IMR-90 (cell line): ENCODE results near the gene LCN10. TPM values are rescaled to one million over a fixed set of nuclear protein-coding genes. Genes with fewer than 3 reads are reported as not detected.

Experiments
- ATAC-seq: fragments of 200-7000 bp; cut with Tn5 transposase; 2 replicates; pipeline ENCODE4 v1.9.1; 2020; ENCODE audit warnings: low read depth, mild to moderate bottlenecking, moderate library complexity
- BruUV-seq: library from RNA; stranded (reverse); fragments of 400-500 nt; replicated peaks from 2 replicates; lab custom pipeline; 2021; lab: Mats Ljungman, UMichigan
- CTCF ChIA-PET: fragments of 300-600 bp; formaldehyde crosslinking; extraction: SDS; loops from one replicate; lab custom pipeline; 2021; ENCODE audit warnings: antibody characterized with exemption; lab: Yijun Ruan, JAX
- POLR2A ChIA-PET: fragments of 300-600 bp; sonication (Branson Sonifier 250); formaldehyde crosslinking; loops from one replicate; lab custom pipeline; 2022; ENCODE audit warnings: antibody characterized with exemption; ENCODE audit not compliant: unreplicated experiment; lab: Charles Lee
- DNase-seq: peaks from one replicate; pipeline ENCODE4 v3.0.0; 2013
- H2AFZ ChIP-seq: replicated peaks from 2 replicates; pipeline ENCODE3; 2013; ENCODE audit warnings: low read length, mild to moderate bottlenecking; ENCODE audit not compliant: poor library complexity
- H2AK5ac ChIP-seq: 2 replicates; pipeline ENCODE4 v1.6.1; 2013; ENCODE audit warnings: low read depth, low read length, inconsistent platforms
- H2AK9ac ChIP-seq: replicated peaks from 2 replicates; pipeline ENCODE3; 2013; ENCODE audit warnings: mild to moderate bottlenecking, low read depth, low read length, moderate library complexity; ENCODE audit not compliant: poor library complexity
- H2BK120ac ChIP-seq: 2 replicates; pipeline ENCODE4 v1.6.1; 2013; ENCODE audit warnings: low read depth, low read length, inconsistent platforms
- H2BK15ac ChIP-seq: 3 replicates; pipeline ENCODE4 v1.6.1; 2013; ENCODE audit warnings: low read depth, low read length, inconsistent platforms
- H2BK20ac ChIP-seq: 2 replicates; pipeline ENCODE4 v1.6.1; 2013; ENCODE audit warnings: low read depth, mild to moderate bottlenecking, inconsistent platforms, low read length, moderate library complexity
- H2BK5ac ChIP-seq: 2 replicates; pipeline ENCODE4 v1.6.1; 2013; ENCODE audit warnings: mild to moderate bottlenecking, low read depth, low read length, inconsistent platforms; ENCODE audit not compliant: poor library complexity, severe bottlenecking
- H3K14ac ChIP-seq: replicated peaks from 2 replicates; pipeline ENCODE4 v1.6.1; 2013; ENCODE audit warnings: low read depth, low read length, inconsistent platforms
- H3K18ac ChIP-seq: 2 replicates; pipeline ENCODE4 v1.6.1; 2013; ENCODE audit warnings: low read depth, low read length, control low read depth
- H3K23ac ChIP-seq: 2 replicates; pipeline ENCODE4 v1.6.1; 2013; ENCODE audit warnings: low read depth, low read length, inconsistent platforms
- H3K27ac ChIP-seq: 2 replicates; pipeline ENCODE4 v1.5.1; 2013; ENCODE audit warnings: mild to moderate bottlenecking, control low read depth, low read length; ENCODE audit not compliant: insufficient read depth
- H3K27me3 ChIP-seq: 2 replicates; pipeline ENCODE4 v1.6.1; 2013; ENCODE audit warnings: low read length; ENCODE audit not compliant: control insufficient read depth, insufficient read depth
- H3K36me3 ChIP-seq: 2 replicates; pipeline ENCODE4 v1.6.1; 2013; ENCODE audit warnings: low read length, mixed read lengths; ENCODE audit not compliant: control insufficient read depth, insufficient read depth
- H3K4ac ChIP-seq: 2 replicates; pipeline ENCODE4 v1.6.1; 2013; ENCODE audit warnings: low read depth, low read length, inconsistent platforms
- H3K4me1 ChIP-seq: 2 replicates; pipeline ENCODE4 v1.6.1; 2013; ENCODE audit warnings: low read length, mixed read lengths; ENCODE audit not compliant: control insufficient read depth, insufficient read depth
- H3K4me2 ChIP-seq: 2 replicates; pipeline ENCODE4 v1.6.1; 2013; ENCODE audit warnings: low read depth, mild to moderate bottlenecking, control low read depth, low read length, moderate library complexity
- H3K4me3 ChIP-seq: 2 replicates; pipeline ENCODE4 v1.5.1; 2013; ENCODE audit warnings: low read depth, mild to moderate bottlenecking, control low read depth, low read length, moderate library complexity; ENCODE audit not compliant: insufficient read depth
- H3K56ac ChIP-seq: 2 replicates; pipeline ENCODE4 v1.6.1; 2013; ENCODE audit warnings: low read length, inconsistent platforms; ENCODE audit not compliant: insufficient read depth; ENCODE audit errors: extremely low read depth
- H3K79me1 ChIP-seq, 2 experiments: 2 replicates each; pipeline ENCODE4 v1.6.1; 2013; ENCODE audit warnings: low read length in 2 of 2, inconsistent platforms in 1 of 2, low read depth in 1 of 2
- H3K9ac ChIP-seq: 2 replicates; pipeline ENCODE4 v1.6.1; 2013; ENCODE audit warnings: low read depth, low read length, control low read depth
- H3K9me1 ChIP-seq: 2 replicates; pipeline ENCODE4 v1.6.1; 2013; ENCODE audit warnings: low read length, inconsistent platforms; ENCODE audit not compliant: insufficient read depth
- H3K9me3 ChIP-seq: 2 replicates; pipeline ENCODE4 v1.6.1; 2013; ENCODE audit warnings: low read length; ENCODE audit not compliant: control insufficient read depth, insufficient read depth
- H4K20me1 ChIP-seq: 2 replicates; pipeline ENCODE4 v1.6.1; 2013; ENCODE audit warnings: low read length, inconsistent platforms; ENCODE audit not compliant: insufficient read depth
- H4K5ac ChIP-seq: 2 replicates; pipeline ENCODE4 v1.6.1; 2013; ENCODE audit warnings: mild to moderate bottlenecking, low read depth, low read length, control low read depth
- H4K8ac ChIP-seq, 2 experiments: 2 replicates each; pipeline ENCODE4 v1.6.1; 2013; ENCODE audit warnings: low read depth in 2 of 2, low read length in 2 of 2, control low read depth in 1 of 2, inconsistent platforms in 1 of 2
- H4K91ac ChIP-seq: 2 replicates; pipeline ENCODE4 v1.6.1; 2013; ENCODE audit warnings: low read depth, low read length, inconsistent platforms; ENCODE audit not compliant: insufficient read depth
- BHLHE40 ChIP-seq: fragments of 150-350 bp; IDR thresholded peaks from 2 replicates; pipeline ENCODE4 v1.6.1; 2016; ENCODE audit warnings: mild to moderate bottlenecking, low read depth, low read length
- CEBPB ChIP-seq: IDR thresholded peaks from 2 replicates; pipeline ENCODE4 v1.6.1; 2012; ENCODE audit warnings: low read depth, low read length, improper control_type of control experiment
- CHD1 ChIP-seq: IDR thresholded peaks from 2 replicates; pipeline ENCODE4 v1.6.1; 2012; ENCODE audit warnings: low read depth, low read length, improper control_type of control experiment
- FOS ChIP-seq: fragments of 150-350 bp; IDR thresholded peaks from 2 replicates; pipeline ENCODE4 v1.6.1; 2016; ENCODE audit warnings: low read depth, low read length
- MAFK ChIP-seq: IDR thresholded peaks from 2 replicates; pipeline ENCODE4 v1.6.1; 2012; ENCODE audit warnings: low read depth, low read length, improper control_type of control experiment
- MAZ ChIP-seq: IDR thresholded peaks from 2 replicates; pipeline ENCODE4 v1.6.1; 2012; ENCODE audit warnings: low read depth, mild to moderate bottlenecking, low read length, improper control_type of control experiment, moderate library complexity, borderline replicate concordance
- MXI1 ChIP-seq: IDR thresholded peaks from 2 replicates; pipeline ENCODE4 v1.6.1; 2012; ENCODE audit warnings: low read depth, mild to moderate bottlenecking, low read length, moderate library complexity, borderline replicate concordance
- NFE2L2 ChIP-seq: fragments of 150-350 bp; IDR thresholded peaks from 2 replicates; pipeline ENCODE4 v1.6.1; 2016; ENCODE audit warnings: low read depth, mild to moderate bottlenecking, low read length
- POLR2A ChIP-seq: IDR thresholded peaks from 2 replicates; pipeline ENCODE4 v1.6.1; 2012; ENCODE audit warnings: mild to moderate bottlenecking, low read depth, low read length
- RAD21 ChIP-seq: IDR thresholded peaks from 2 replicates; pipeline ENCODE4 v1.6.1; 2012; ENCODE audit warnings: low read length, improper control_type of control experiment
- RCOR1 ChIP-seq: IDR thresholded peaks from 2 replicates; pipeline ENCODE4 v1.6.1; 2012; ENCODE audit warnings: mild to moderate bottlenecking, low read length, improper control_type of control experiment; ENCODE audit not compliant: insufficient replicate concordance
- RFX5 ChIP-seq: IDR thresholded peaks from 2 replicates; pipeline ENCODE4 v1.8.0; 2012; ENCODE audit warnings: low read depth, mild to moderate bottlenecking, low read length, moderate library complexity
- SMC3 ChIP-seq: fragments of 150-350 bp; IDR thresholded peaks from 2 replicates; pipeline ENCODE4 v1.6.1; 2016; ENCODE audit warnings: low read depth, mild to moderate bottlenecking, antibody characterized with exemption, low read length, moderate library complexity
- WGBS, 2 experiments: methylation state at CpG; one replicate each; pipeline versions ENCODE4 v1.1.5 to v1.1.7; 2013; ENCODE audit warnings: missing lambda C conversion rate in 2 of 2; ENCODE audit not compliant: insufficient read length in 1 of 2; ENCODE audit errors: extremely low coverage in 2 of 2; 5-methylcytosine and 5-hydroxymethylcytosine counted together
- dilution Hi-C: fragments of 300-500 bp; cut with HindIII; formaldehyde crosslinking; loops from one replicate; pipeline ENCODE4 v1.14.3; 2018; ENCODE audit warnings: low sequenced_read_pairs; ENCODE audit not compliant: unreplicated experiment
- in situ Hi-C: fragments of 300-500 bp; cut with MboI; formaldehyde crosslinking; loops from 3 replicates; pipeline ENCODE4 v1.14.3; 2019; ENCODE audit warnings: low sequenced_read_pairs, inconsistent platforms, mixed read lengths
- intact Hi-C: fragments of 100-400 bp; cut with micrococcal nuclease; formaldehyde crosslinking; loops from 2 replicates; pipeline ENCODE4 v1.10.0; 2022
- polyA plus RNA-seq, 3 experiments: library from polyadenylated mRNA; depleted of rRNA; stranded (reverse); fragments of >200 nt; gene quantifications; 2 replicates each; pipeline ENCODE4 v1.2.3, GENCODE V29; 2012; ENCODE audit warnings: low replicate concordance in 1 of 3
- total RNA-seq: library from RNA; depleted of rRNA; stranded (reverse); fragments of >200 nt; gene quantifications from 2 replicates; pipeline ENCODE4 v1.2.3, GENCODE V29; 2012
- TF ChIP-seq, protein P1 (sequence below): conservative IDR thresholded peaks from 2 replicates; pipeline ENCODE4 v1.5.1; 2012; ENCODE audit warnings: mild to moderate bottlenecking, low read depth, low read length, improper control_type of control experiment
- TF ChIP-seq, protein P2 (sequence below): fragments of 150-350 bp; IDR thresholded peaks from 2 replicates; pipeline ENCODE4 v1.6.1; 2016; ENCODE audit warnings: low read depth, mild to moderate bottlenecking, low read length, moderate library complexity, borderline replicate concordance
- TF ChIP-seq, protein P3 (sequence below): fragments of 150-350 bp; IDR thresholded peaks from 2 replicates; pipeline ENCODE4 v1.6.1; 2017; ENCODE audit warnings: mild to moderate bottlenecking, antibody characterized with exemption, low read length, low read depth

Gene LCN10
- total and polyA plus RNA-seq, 2 of the 4 experiments (the other 2 are of a cell fraction) = not detected

DNA sequence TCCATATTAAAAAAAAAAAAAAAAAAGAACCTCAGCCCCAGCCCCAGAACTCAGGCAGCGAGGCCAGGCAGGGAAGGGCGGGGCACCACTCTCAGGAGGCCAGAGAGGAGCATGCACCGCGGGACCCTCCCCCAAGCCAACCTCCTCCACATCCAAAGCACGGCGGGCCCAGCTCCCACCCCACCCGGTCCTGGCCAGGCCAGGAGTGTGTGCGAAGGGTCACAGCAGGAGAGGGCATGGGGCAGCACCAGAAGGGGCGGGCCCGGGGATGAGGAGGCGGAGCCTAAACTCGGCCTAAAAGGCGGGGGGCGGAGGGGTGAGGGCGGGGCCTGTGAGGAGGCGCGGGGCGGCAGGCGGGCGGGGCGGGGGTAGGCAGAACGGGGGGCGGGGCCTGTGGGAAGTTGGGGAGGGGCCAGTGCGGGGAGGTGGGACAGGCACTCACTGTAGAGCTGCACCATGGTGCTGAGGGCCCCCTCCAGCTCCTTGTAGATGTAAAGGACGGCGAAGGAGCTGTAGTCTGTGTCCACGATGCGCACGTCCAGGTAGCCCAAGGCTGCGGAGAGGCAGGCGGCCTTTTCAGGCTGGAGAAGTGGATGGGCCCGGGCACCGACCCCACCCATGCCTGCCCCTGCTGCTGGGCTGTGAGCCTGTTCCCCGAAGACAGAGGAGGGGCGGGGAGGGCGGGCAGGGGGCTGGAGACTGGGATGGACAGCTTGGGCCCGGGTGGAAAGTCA, 20.3 kb upstream of the LCN10 start:
- Histone ChIP-seq H3K23ac (no peak overlapping the region), H3K4me2 (no peak overlapping the region), H4K91ac (no peak overlapping the region), H3K27me3 (peaks cover 6% of the 10 kb centered on the region), H2AFZ (peak overlapping the region; percentile 81), H3K4me1 (no peaks in the 10 kb centered on the region), H4K8ac (no peak overlapping the region), H4K20me1 (no peaks in the 10 kb centered on the region), H3K14ac (no peak overlapping the region), H3K9ac (no peak overlapping the region), H3K9me3 (no peaks in the 10 kb centered on the region), H2AK5ac (no peak overlapping the region), H2BK120ac (no peak overlapping the region), H2BK20ac (no peak overlapping the region), H3K4ac (no peak overlapping the region), H3K56ac (no peak overlapping the region), H3K18ac (no peak overlapping the region), H2BK5ac (no peak overlapping the region), H3K27ac (no peak overlapping the region), H3K4me3 (no peak overlapping the region), H2AK9ac (no peak overlapping the region), H3K9me1 (no peaks in the 10 kb centered on the region), H3K36me3 (no peaks in the 10 kb centered on the region), H3K79me1 (no peaks in the 10 kb centered on the region), H2BK15ac (no peak overlapping the region), H4K5ac (no peak overlapping the region)
- no TSS peak for BruUV-seq
- WGBS, 2 experiments = 25% methylated on average over 9 of the region's 37 CpGs; no CpG with 5 or more reads in 1 of the 2 experiments
- DNase-seq (no peak), ATAC-seq (peak; percentile 59)
- POLR2A ChIA-PET = no interaction called here
- TF ChIP-seq MXI1 (no peak), RAD21 (no peak), MAFK (no peak), POLR2A (no peak), FOS (no peak), MAZ (no peak), SMC3 (no peak), BHLHE40 (no peak), CEBPB (no peak), RCOR1 (no peak), CHD1 (no peak), RFX5 (no peak), NFE2L2 (no peak)
- TF ChIP-seq, protein P1, sequence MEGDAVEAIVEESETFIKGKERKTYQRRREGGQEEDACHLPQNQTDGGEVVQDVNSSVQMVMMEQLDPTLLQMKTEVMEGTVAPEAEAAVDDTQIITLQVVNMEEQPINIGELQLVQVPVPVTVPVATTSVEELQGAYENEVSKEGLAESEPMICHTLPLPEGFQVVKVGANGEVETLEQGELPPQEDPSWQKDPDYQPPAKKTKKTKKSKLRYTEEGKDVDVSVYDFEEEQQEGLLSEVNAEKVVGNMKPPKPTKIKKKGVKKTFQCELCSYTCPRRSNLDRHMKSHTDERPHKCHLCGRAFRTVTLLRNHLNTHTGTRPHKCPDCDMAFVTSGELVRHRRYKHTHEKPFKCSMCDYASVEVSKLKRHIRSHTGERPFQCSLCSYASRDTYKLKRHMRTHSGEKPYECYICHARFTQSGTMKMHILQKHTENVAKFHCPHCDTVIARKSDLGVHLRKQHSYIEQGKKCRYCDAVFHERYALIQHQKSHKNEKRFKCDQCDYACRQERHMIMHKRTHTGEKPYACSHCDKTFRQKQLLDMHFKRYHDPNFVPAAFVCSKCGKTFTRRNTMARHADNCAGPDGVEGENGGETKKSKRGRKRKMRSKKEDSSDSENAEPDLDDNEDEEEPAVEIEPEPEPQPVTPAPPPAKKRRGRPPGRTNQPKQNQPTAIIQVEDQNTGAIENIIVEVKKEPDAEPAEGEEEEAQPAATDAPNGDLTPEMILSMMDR = no peak
- TF ChIP-seq, protein P2, sequence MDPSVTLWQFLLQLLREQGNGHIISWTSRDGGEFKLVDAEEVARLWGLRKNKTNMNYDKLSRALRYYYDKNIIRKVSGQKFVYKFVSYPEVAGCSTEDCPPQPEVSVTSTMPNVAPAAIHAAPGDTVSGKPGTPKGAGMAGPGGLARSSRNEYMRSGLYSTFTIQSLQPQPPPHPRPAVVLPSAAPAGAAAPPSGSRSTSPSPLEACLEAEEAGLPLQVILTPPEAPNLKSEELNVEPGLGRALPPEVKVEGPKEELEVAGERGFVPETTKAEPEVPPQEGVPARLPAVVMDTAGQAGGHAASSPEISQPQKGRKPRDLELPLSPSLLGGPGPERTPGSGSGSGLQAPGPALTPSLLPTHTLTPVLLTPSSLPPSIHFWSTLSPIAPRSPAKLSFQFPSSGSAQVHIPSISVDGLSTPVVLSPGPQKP = no peak
- TF ChIP-seq, protein P3, sequence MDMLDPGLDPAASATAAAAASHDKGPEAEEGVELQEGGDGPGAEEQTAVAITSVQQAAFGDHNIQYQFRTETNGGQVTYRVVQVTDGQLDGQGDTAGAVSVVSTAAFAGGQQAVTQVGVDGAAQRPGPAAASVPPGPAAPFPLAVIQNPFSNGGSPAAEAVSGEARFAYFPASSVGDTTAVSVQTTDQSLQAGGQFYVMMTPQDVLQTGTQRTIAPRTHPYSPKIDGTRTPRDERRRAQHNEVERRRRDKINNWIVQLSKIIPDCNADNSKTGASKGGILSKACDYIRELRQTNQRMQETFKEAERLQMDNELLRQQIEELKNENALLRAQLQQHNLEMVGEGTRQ = no peak
- in situ Hi-C loops (no loop called here), dilution Hi-C loops (no loop called here), intact Hi-C loops (no loop called here)
- CTCF ChIA-PET = no interaction called here
